GM21825 (cell line): ENCODE measurements around the gene GPR31.

Experiments used
- ATAC-seq: cut with Tn5 transposase; IDR thresholded peaks from one replicate; pipeline ENCODE4 v1.9.1; 2021; ENCODE audit warnings: mild to moderate bottlenecking, moderate library complexity; ENCODE audit not compliant: unreplicated experiment

The GPR31 gene

GRCh38 chr6:167140589-167141474, 16.9 kb downstream of the GPR31 start:
- ATAC-seq: peak; percentile 52

DNA sequence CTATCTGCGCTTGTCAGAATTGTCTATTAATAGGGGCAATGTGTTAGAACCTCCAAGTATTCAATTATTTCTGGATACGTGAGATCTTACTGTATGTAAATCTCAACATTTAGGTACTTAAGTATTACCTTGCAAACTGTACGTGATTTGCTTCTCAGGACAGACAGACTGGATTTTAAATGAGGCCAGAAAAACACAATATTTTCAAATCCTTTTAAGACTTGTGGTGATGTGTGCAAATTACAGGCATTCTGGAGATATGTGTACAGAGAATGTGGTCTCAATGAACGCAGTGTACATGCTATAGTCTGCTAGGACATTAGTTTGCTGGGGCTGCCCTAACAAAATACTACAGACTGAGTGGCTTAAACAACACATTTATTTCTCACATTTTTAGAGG, 18.0 kb downstream of the GPR31 start:
- ATAC-seq: no peak

- ATAC-seq: no peak
Observed at GRCh38 chr6:167137881-167138280, 19.9 kb downstream of the GPR31 start.

- no peak for ATAC-seq
Observed at GRCh38 chr6:167137081-167137480, 20.7 kb downstream of the GPR31 start.

DNA sequence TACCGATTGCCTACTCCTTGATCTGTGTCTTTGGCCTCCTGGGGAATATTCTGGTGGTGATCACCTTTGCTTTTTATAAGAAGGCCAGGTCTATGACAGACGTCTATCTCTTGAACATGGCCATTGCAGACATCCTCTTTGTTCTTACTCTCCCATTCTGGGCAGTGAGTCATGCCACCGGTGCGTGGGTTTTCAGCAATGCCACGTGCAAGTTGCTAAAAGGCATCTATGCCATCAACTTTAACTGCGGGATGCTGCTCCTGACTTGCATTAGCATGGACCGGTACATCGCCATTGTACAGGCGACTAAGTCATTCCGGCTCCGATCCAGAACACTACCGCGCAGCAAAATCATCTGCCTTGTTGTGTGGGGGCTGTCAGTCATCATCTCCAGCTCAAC, 21.4 kb downstream of the GPR31 start:
- ATAC-seq: no peak

DNA sequence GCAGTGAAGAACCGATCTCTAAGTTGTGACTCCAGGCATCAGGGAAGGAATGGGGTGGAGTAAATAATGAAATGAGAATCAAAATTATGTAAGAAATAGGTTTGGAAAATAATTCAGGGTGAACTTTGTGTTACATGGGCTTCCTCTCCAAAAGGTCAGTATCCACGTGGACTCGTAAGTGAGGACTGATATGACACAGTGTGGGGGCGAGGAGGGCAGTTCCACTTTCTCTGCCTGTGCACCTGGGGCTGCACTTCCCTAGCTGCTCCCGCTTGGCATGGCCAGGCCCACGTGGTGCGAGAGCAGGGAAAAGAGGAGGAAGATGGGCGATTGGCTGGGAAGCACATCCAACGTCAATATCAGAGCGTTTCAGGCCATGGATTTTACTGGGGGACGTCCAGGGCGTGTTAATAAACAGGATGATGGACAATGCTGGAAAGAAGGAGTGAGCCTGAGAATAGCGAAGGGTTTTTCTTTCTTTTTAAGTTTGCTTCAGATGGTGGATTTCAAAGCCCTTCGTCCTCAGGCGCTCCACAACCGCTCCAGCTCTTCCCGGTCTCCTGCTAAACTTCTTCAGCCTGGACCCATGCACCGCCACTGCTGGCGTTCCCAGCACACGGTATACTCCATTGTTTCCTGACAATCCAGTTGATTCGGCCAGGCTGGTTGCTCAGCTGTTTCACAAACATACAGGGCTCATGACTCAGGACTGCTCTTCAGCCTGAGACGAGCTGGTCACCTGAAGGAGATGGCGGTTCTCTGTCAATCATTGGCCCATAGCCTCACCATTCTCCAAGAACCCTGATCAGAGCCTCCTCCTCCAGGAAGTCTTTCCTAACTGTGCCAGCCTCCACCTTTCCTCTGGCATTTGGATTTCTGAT, 23.1 kb downstream of the GPR31 start:
- ATAC-seq: no peak

DNA sequence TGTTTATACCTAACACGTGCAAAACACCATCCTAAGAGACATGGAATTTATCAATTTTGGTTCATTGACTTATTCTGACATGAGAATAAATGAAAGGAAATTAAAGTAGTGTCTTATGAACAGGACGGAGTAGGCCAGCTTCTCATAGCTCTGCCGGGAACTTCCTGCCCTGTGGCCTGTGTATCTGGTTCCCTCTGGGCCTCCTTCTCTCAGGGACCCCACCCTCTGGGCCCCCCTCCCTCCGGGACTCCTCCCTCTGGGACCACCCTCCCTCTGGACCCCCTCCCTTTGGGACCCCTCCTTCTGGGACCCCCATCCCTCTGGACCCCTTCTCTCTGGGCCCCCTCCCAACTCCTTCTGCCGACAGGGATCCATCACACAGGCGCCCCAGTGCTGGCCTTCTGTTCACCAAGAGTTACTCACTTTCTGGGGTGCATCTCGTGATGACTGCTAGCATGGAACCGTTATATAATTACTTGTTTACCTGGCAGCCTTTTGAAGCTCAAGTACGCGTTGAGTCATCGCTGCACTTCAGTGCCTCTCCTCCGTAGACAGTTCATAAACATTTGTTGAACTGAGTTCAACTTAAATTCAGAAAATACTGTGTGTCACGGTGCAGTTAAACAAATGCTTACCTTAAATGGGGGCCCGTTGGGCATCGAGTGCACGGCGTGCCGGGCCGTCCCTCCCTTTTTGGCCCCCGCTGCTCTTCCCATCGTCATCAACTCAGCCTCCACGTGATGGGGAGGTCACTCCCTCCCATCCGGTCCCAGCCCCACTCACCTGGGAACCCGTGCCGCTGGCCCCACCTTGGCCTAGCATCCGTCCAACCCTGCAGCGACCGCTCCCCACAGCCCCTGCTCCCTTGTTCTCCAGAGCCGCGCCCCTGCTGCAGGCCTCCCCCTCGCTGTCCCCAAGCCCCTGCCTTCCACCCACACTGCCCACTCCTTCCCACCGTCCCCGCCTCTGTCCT, 26.8 kb downstream of the GPR31 start:
- peak; percentile 29 for ATAC-seq

- ATAC-seq: peak; percentile 48
Observed at GRCh38 chr6:167130008-167130677, 27.6 kb downstream of the GPR31 start.

- ATAC-seq: no peak
Observed at GRCh38 chr6:167129562-167129961, 28.2 kb downstream of the GPR31 start.

DNA sequence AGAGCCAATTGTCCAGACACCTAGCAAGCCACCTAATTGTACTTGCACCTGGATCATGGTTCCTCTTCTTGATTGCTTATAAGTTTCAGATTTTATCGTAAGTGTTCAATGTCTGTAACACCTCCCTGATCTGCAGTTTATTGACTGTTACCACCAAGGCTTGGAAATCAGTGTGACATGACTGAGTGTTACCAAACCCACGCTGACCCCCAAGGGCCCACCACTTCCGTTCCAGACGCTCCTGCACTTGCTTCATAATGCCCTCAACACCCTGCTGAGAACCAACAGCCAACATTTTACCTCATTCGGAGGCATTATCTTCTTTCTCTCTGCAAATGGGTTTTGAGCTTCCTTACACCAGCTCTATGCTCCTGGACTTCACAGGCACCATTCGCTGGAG, 28.6 kb downstream of the GPR31 start:
- no peak for ATAC-seq

DNA sequence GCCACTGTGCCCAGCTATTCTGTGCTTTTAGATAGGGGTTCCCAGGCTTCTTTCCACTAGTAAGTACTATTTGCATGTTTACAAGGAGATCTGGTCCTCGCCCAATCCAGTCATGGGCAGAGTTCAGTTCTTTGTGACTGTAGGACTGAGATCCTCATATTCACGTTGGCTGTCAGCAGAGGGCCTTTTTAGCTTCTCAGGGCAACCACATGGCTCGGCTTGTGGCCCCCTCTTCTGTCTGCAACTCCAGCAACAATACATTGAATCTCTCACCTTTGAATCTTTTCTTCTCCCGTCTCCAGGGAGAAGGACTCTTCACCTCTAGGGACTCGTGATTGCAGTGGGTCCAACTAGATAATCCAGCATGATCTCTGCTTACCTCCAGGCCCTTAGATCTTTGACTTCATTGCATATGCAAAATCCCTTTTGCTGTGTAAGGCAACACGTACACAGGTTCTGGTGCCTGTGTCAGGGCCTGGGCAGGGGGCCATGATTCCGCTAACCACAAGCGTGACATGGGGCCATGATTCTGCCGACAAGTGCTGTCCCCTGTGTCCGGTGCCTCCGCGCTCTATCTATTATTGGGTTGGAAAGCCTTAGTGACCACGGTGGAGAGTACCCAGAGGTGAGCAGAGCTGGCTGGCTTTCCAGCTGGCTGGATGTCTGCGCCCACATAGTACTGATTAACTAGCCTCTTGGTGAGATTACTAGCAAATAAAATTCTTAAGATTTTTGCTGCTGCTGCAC, 29.8 kb downstream of the GPR31 start:
- no peak for ATAC-seq

GRCh38 chr6:167125855-167126349, 31.9 kb downstream of the GPR31 start:
- ATAC-seq: no peak

DNA sequence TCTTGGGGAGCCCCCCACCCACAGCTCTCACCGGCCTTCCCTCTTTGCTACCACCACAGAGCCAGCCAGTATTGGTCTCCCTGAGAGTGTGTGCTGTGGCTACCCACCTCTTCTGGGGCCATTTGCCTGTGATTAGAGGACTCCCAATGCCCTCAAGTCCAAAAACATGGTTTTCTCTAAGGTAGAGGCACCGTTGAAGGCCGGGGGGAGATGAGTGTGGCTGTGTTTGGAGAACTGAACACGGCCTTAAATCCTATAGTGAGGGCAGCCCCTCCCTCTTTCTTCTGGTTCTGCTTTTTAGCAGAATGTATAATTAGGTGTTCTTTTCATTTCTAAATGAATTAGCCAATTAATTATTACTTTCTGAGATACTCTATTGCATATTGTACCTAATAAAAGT, 32.4 kb downstream of the GPR31 start:
- ATAC-seq: no peak

DNA sequence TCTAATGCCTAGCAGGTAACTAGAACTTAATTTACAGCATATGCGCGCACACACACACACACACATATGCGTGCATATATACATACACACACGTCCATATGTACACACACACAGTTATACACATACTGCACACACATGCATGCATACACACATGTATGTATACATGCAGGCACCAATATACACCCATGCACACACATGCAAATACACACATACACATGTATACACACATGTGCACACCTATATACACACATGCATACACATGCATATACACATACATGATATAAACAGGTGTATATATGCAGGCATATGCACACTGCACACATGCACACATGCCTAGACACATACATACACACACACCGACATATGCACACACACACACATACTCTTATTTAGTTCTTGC, 33.0 kb downstream of the GPR31 start:
- ATAC-seq: no peak

- ATAC-seq: no peak
Observed at GRCh38 chr6:167122827-167123657, 34.7 kb downstream of the GPR31 start, which contains the start of gene CCR6. TSS of gene CCR6 (plus strand) at chr6:167123096. CDS start at chr6:167136135, 13,039 bp downstream.

GRCh38 chr6:167122041-167122826, 35.5 kb downstream of the GPR31 start:
- ATAC-seq: peak; percentile 35

- peak; percentile 0 for ATAC-seq
Observed at GRCh38 chr6:167121335-167121841, 36.4 kb downstream of the GPR31 start.
